ENCODE data around the gene REPS1. TPM values are rescaled to one million over a fixed set of nuclear protein-coding genes. Genes with fewer than 3 reads are reported as not detected.

REPS1 gene
- total RNA-seq, 1 experiment from 2014 or later: 55.1 TPM

- ChIA-PET POLR2A (no interaction called here), CTCF (interaction anchor here (0.6 to 1.9 kb wide), 3 partner anchors 16 to 18 kb away, joined by 3 to 6 read pairs (median 3); no protein-coding TSS in a partner anchor)
- DNase-seq (ENCODE audit: low spot score): no peak
- Mint-ChIP-seq H3K4me1 (peaks cover 76% of the 10 kb centered on the region), H3K36me3 (no peaks in the 10 kb centered on the region), H3K9me3 (no peaks in the 10 kb centered on the region), H3K4me3 (peak overlapping the region; percentile 10; the same call in 1 of the 2 replicates), H3K27ac (peak overlapping the region; percentile 75), H3K27me3 (ENCODE audit: low read depth) (no peaks in the 10 kb centered on the region)
- TF ChIP-seq USF2 (CRISPR knock-in tag; IDR thresholded peaks at IDR 0.05) (no peak), ELF4 (CRISPR knock-in tag; IDR thresholded peaks at IDR 0.05; ENCODE audit: low read depth) (no peak), ZNF416 (CRISPR knock-in tag; IDR thresholded peaks at IDR 0.05) (no peak), TCF7 (CRISPR knock-in tag; IDR thresholded peaks at IDR 0.05; ENCODE audit: low read depth) (no peak), AFF4 (CRISPR knock-in tag; IDR thresholded peaks at IDR 0.05; ENCODE audit: borderline replicate concordance) (no peak), ATF2 (CRISPR knock-in tag; IDR thresholded peaks at IDR 0.05; ENCODE audit: borderline replicate concordance, low read depth) (no peak), CREM (CRISPR knock-in tag; IDR thresholded peaks at IDR 0.05) (no peak), E2F4 (CRISPR knock-in tag; IDR thresholded peaks at IDR 0.05; ENCODE audit: borderline replicate concordance, low read depth) (no peak), ZBTB21 (CRISPR knock-in tag; IDR thresholded peaks at IDR 0.05; ENCODE audit: borderline replicate concordance) (no peak), ZNF671 (CRISPR knock-in tag; IDR thresholded peaks at IDR 0.05) (no peak), SMAD4 (CRISPR knock-in tag; IDR thresholded peaks at IDR 0.05) (no peak)
- ATAC-seq: peak; percentile 89
These were observed 16.5 kb downstream of the REPS1 start for GRCh38 chr6:138971601-138972000.

- Mint-ChIP-seq H3K9me3 (no peaks in the 10 kb centered on the region), H3K27ac (peak overlapping the region; percentile 34), H3K4me1 (peaks cover 70% of the 10 kb centered on the region), H3K4me3 (no peak overlapping the region), H3K27me3 (ENCODE audit: low read depth) (no peaks in the 10 kb centered on the region), H3K36me3 (no peaks in the 10 kb centered on the region)
- ATAC-seq (no peak), DNase-seq (ENCODE audit: low spot score) (no peak)
- TF ChIP-seq ELF4 (CRISPR knock-in tag; IDR thresholded peaks at IDR 0.05; ENCODE audit: low read depth) (no peak), ZNF416 (CRISPR knock-in tag; IDR thresholded peaks at IDR 0.05) (no peak)
- ChIA-PET POLR2A (interaction anchor here (1.6 kb wide), 1 partner anchor 16 kb away, joined by 4 read pairs; no protein-coding TSS in a partner anchor), CTCF (interaction anchor here (0.6 to 1.9 kb wide), 3 partner anchors 17 to 19 kb away, joined by 3 to 6 read pairs (median 3); no protein-coding TSS in a partner anchor)
These were observed 17.1 kb downstream of the REPS1 start for GRCh38 chr6:138970856-138971425.

- H3K27me3 Mint-ChIP-seq (ENCODE audit: low read depth): no peaks in the 10 kb centered on the region
These were observed 17.9 kb downstream of the REPS1 start for GRCh38 chr6:138970159-138970558.

More at GRCh38 chr6:138970159-138970558, 17.9 kb downstream of the REPS1 start:
- H3K36me3 Mint-ChIP-seq: no peaks in the 10 kb centered on the region
- H3K4me3 Mint-ChIP-seq: no peak overlapping the region
- peaks cover 65% of the 10 kb centered on the region for H3K4me1 Mint-ChIP-seq
- TF ChIP-seq JUN (CRISPR knock-in tag; IDR thresholded peaks at IDR 0.05) (no peak), NR3C1 (CRISPR knock-in tag; conservative IDR thresholded peaks at IDR 0.05; ENCODE audit: low read depth) (no peak), ELF4 (CRISPR knock-in tag; IDR thresholded peaks at IDR 0.05; ENCODE audit: low read depth) (no peak), JAZF1 (CRISPR knock-in tag; IDR thresholded peaks at IDR 0.05) (no peak)
- CTCF ChIA-PET: interaction anchor here (1.1 to 1.9 kb wide), 3 partner anchors 16 to 453 kb away, joined by 3 to 6 read pairs (median 4); no protein-coding TSS in a partner anchor
- peak overlapping the region; percentile 50; the same call in 1 of the 2 replicates for H3K27ac Mint-ChIP-seq
- POLR2A ChIA-PET: interaction anchor here (1.6 kb wide), 1 partner anchor 17 kb away, joined by 4 read pairs; no protein-coding TSS in a partner anchor
- H3K9me3 Mint-ChIP-seq: no peaks in the 10 kb centered on the region
- ATAC-seq: no peak
- DNase-seq (ENCODE audit: low spot score): no peak
